Thyroid gland (tissue), 4 donors: ENCODE measurements around the gene PARL. TPM values are rescaled to one million over a fixed set of nuclear protein-coding genes. Genes with fewer than 3 reads are reported as not detected.

Experiments used
- DNase-seq, 2 donors: peaks; one replicate each; pipeline ENCODE4 v3.0.0-alpha.2; 2019
- H3K27ac ChIP-seq, 3 donors: fragments of 200-600 bp; sonication (generic); 1 replicate in 2 of 3; 2 replicates in 1 of 3; pipeline ENCODE4 v1.5.1; 2016 to 2019; ENCODE audit warnings: mild to moderate bottlenecking in 1 of 3, moderate library complexity in 1 of 3
- H3K27me3 ChIP-seq: fragments of 200-600 bp; sonication (generic); one replicate; pipeline ENCODE4 v1.5.1; 2019
- H3K36me3 ChIP-seq, 2 donors: fragments of 200-600 bp; sonication (generic); one replicate each; pipeline ENCODE4 v1.5.1; 2016 to 2019
- H3K4me1 ChIP-seq, 2 donors: fragments of 200-600 bp; sonication (generic); one replicate each; pipeline ENCODE4 v1.5.1; 2017 to 2019
- H3K4me3 ChIP-seq, 3 donors: fragments of 200-600 bp; sonication (generic); replicated peaks in 1 of 3; 1 replicate in 2 of 3; 2 replicates in 1 of 3; pipeline ENCODE4 v1.5.1; 2016; ENCODE audit warnings: mild to moderate bottlenecking in 1 of 3
- H3K9me3 ChIP-seq: fragments of 200-600 bp; sonication (generic); one replicate; pipeline ENCODE4 v1.5.1; 2017
- POLR2A ChIP-seq, 2 donors: fragments of 450-650 bp; IDR thresholded peaks; one replicate each; pipeline ENCODE4 v1.6.1; 2017; ENCODE audit warnings: antibody characterized with exemption in 2 of 2, mild to moderate bottlenecking in 2 of 2, moderate library complexity in 1 of 2
- WGBS, 2 donors: methylation state at CpG; one replicate each; pipeline ENCODE4 v1.1.5; 2017; 5-methylcytosine and 5-hydroxymethylcytosine counted together
- intact Hi-C: fragments of 100-400 bp; cut with DNase I; formaldehyde crosslinking; loops from one replicate; pipeline ENCODE4 v1.15.1; 2023
- total RNA-seq, 4 donors: library from RNA; depleted of rRNA; stranded (reverse); fragments of >200 nt; gene quantifications; one replicate each; pipeline ENCODE4 v1.2.3, GENCODE V29; 2016
- TF ChIP-seq, protein P1 (sequence below), 6 experiments: fragments of 200-600 bp in 3 of 6; fragments of 450-650 bp in 3 of 6; sonication (generic) in 3 of 6; IDR thresholded peaks; one replicate each; pipeline ENCODE4 v1.5.1; 2016 to 2019; ENCODE audit warnings: antibody characterized with exemption in 6 of 6, mild to moderate bottlenecking in 2 of 6, inconsistent platforms in 1 of 6, moderate library complexity in 1 of 6

The PARL gene
- total RNA-seq, 4 donors from 2014 or later, result 33.8 to 52.0 (median 42.6) TPM

GRCh38 chr3:183800243-183800863, 84.3 kb downstream of the PARL start:
- intact Hi-C loops, result no loop called here
- WGBS, 2 donors, result 85 to 91% methylated on average over 8 of the region's 8 CpGs
- no peak for TF ChIP-seq POLR2A (IDR thresholded peaks at IDR 0.05)
- TF ChIP-seq, protein P1, sequence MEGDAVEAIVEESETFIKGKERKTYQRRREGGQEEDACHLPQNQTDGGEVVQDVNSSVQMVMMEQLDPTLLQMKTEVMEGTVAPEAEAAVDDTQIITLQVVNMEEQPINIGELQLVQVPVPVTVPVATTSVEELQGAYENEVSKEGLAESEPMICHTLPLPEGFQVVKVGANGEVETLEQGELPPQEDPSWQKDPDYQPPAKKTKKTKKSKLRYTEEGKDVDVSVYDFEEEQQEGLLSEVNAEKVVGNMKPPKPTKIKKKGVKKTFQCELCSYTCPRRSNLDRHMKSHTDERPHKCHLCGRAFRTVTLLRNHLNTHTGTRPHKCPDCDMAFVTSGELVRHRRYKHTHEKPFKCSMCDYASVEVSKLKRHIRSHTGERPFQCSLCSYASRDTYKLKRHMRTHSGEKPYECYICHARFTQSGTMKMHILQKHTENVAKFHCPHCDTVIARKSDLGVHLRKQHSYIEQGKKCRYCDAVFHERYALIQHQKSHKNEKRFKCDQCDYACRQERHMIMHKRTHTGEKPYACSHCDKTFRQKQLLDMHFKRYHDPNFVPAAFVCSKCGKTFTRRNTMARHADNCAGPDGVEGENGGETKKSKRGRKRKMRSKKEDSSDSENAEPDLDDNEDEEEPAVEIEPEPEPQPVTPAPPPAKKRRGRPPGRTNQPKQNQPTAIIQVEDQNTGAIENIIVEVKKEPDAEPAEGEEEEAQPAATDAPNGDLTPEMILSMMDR (IDR thresholded peaks at IDR 0.05), result no peak
- Histone ChIP-seq H3K4me3 (no peak overlapping the region), H3K36me3 (peaks cover 64 to 69% of the 10 kb centered on the region in 2 donors), H3K9me3 (no peaks in the 10 kb centered on the region), H3K4me1 (no peaks in the 10 kb centered on the region), H3K27me3 (no peaks in the 10 kb centered on the region), H3K27ac (no peak overlapping the region)
- no peak for DNase-seq

DNA sequence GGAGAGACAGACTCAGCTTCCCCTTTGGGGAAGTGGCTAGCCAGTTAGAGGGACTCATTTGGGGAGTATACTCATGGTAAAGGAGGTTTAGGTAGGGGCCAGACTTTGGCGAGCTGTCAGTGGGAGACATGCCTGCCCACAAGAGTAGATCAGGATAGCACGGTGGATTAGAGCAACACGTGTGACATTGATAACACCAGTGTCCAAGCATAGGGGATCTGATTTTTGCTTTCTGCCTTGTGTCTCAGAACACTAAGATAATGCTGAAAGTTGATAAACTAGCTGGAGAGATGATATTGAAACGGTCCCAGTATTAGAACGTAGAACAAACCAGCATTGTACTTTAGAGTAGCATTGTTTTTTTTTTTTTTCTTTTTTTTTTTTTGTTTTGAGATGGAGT, 85.2 kb downstream of the PARL start:
- no peak overlapping the region for H3K27ac ChIP-seq
- no peak overlapping the region for H3K4me3 ChIP-seq
- intact Hi-C loops, result no loop called here
- H3K9me3 ChIP-seq, result no peaks in the 10 kb centered on the region
- no peaks in the 10 kb centered on the region for H3K27me3 ChIP-seq
- H3K4me1 ChIP-seq, result no peaks in the 10 kb centered on the region
- 93 to 94% methylated on average over 5 of the region's 5 CpGs for WGBS, 2 donors
- no peak for DNase-seq
- TF ChIP-seq, protein P1 (IDR thresholded peaks at IDR 0.05), result no peak
- TF ChIP-seq POLR2A (IDR thresholded peaks at IDR 0.05), result no peak
- H3K36me3 ChIP-seq, result peaks cover 55 to 64% of the 10 kb centered on the region in 2 donors

DNA sequence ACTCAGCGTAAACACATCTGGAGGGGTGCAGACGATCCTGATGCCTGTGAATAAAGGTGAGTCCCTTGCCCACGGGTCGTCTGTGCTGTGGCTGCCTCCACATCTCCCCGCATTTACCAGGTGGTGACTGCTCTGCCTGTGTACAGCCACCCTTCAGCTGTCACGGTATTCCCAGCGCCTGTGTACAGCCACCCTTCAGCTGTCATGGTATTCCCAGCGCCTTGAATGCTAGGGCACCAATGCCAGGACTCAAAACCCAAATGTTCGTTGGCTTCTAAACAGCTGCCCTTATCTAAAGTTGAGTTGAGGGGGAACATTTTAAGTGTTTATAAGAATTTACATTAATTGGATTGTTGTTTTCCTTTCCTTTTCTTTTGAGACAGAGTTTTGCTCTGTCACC, 86.7 kb downstream of the PARL start:
- Histone ChIP-seq H3K27me3 (no peaks in the 10 kb centered on the region), H3K4me3 (no peak overlapping the region), H3K4me1 (no peaks in the 10 kb centered on the region), H3K27ac (no peak overlapping the region), H3K9me3 (no peaks in the 10 kb centered on the region), H3K36me3 (peaks cover 42 to 50% of the 10 kb centered on the region in 2 donors)
- intact Hi-C loops, result no loop called here
- WGBS, 2 donors, result 98% methylated on average over 9 of the region's 9 CpGs
- TF ChIP-seq POLR2A (IDR thresholded peaks at IDR 0.05), result no peak
- TF ChIP-seq, protein P1 (IDR thresholded peaks at IDR 0.05), result no peak
- no peak for DNase-seq

GRCh38 chr3:183796372-183796771, 88.3 kb downstream of the PARL start:
- Histone ChIP-seq H3K27me3 (no peaks in the 10 kb centered on the region), H3K4me1 (no peaks in the 10 kb centered on the region), H3K4me3 (no peak overlapping the region), H3K36me3 (peaks cover 34 to 43% of the 10 kb centered on the region in 2 donors), H3K27ac (no peak overlapping the region), H3K9me3 (no peaks in the 10 kb centered on the region)
- no peak for DNase-seq
- TF ChIP-seq, protein P1 (IDR thresholded peaks at IDR 0.05), result no peak
- TF ChIP-seq POLR2A (IDR thresholded peaks at IDR 0.05), result no peak
- WGBS, 2 donors, result 88 to 95% methylated on average over 6 of the region's 6 CpGs
- intact Hi-C loops, result no loop called here

DNA sequence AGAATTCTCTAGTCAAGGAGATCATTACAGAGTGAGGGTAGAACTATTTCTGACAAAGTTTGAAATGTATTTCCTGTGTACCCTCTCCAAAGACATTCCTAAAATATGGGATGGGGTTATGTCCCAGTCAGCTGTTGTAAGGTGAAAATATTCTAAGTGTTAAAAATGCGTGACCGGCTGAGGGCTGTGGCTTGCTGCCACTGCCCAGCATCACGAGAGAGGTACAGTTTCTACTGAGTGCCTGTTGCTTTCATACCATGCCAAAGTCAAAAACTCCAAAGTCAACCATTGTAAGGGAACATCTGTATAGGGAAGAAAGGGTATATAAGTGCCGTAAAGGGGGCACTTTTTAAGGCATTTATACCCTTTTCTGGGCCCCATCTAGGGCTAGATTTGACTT, 90.2 kb downstream of the PARL start:
- intact Hi-C loops, result no loop called here
- 83 to 85% methylated on average over 4 of the region's 4 CpGs for WGBS, 2 donors
- peak in 1 of 2 donors; percentile 32 for DNase-seq
- H3K27ac ChIP-seq, result no peak overlapping the region
- TF ChIP-seq POLR2A (IDR thresholded peaks at IDR 0.05), result no peak
- TF ChIP-seq, protein P1 (IDR thresholded peaks at IDR 0.05), result no peak
- H3K4me1 ChIP-seq, result no peaks in the 10 kb centered on the region
- no peak overlapping the region for H3K4me3 ChIP-seq
- H3K9me3 ChIP-seq, result no peaks in the 10 kb centered on the region
- peaks cover 24 to 43% of the 10 kb centered on the region in 2 donors for H3K36me3 ChIP-seq
- H3K27me3 ChIP-seq, result no peaks in the 10 kb centered on the region
